GM19239 (cell line): Measurements from ENCODE around the gene PTGER2.

Experiments used
- DNase-seq: peaks from one replicate; pipeline ENCODE4 v3.0.0; 2011; ENCODE audit warnings: low spot score; ENCODE audit not compliant: insufficient read length
- FAIRE-seq: peaks from 2 replicates; lab custom pipeline; 2011; peaks lifted over from hg19 to GRCh38; lab: Jason Lieb, UNC

The PTGER2 gene

GRCh38 chr14:52365071-52365470 lies 51.0 kb downstream of the PTGER2 start:
- DNase-seq: no peak
- no peak for FAIRE-seq

- FAIRE-seq: no peak
- no peak for DNase-seq
These were observed 52.7 kb downstream of the PTGER2 start for GRCh38 chr14:52366796-52367315.

- DNase-seq (no peak), FAIRE-seq (no peak)
These were observed 55.2 kb downstream of the PTGER2 start for GRCh38 chr14:52369305-52369801.

- DNase-seq (no peak), FAIRE-seq (no peak)
These were observed 56.4 kb downstream of the PTGER2 start for GRCh38 chr14:52370406-52370935.

GRCh38 chr14:52377940-52378339 lies 63.8 kb downstream of the PTGER2 start:
- no peak for FAIRE-seq
- no peak for DNase-seq
